Choroid plexus epithelial cell (primary cell): ENCODE measurements around the gene STK31.
"Not testable (repeated sequence)": the region's sequence is repeated elsewhere in the genome, so short reads cannot be mapped to it uniquely, and the experiment has no call there.

ENCODE experiments used
- DNase-seq: peaks from one replicate; pipeline ENCODE4 v3.0.0-alpha.2; 2010; ENCODE audit warnings: low read depth
- H3K4me3 ChIP-seq: 2 replicates; pipeline ENCODE4 v1.5.1; 2011; ENCODE audit warnings: low read depth, mild to moderate bottlenecking, control low read depth, low read length, moderate library complexity
- CTCF ChIP-seq: conservative IDR thresholded peaks from 2 replicates; pipeline ENCODE4 v1.5.1; 2011; ENCODE audit warnings: low read depth, mild to moderate bottlenecking, control low read depth, inconsistent platforms, low read length, moderate library complexity

STK31 gene

GRCh38 chr7:23767514-23767913 lies 57.5 kb downstream of the STK31 start:
- H3K4me3 ChIP-seq: no peak overlapping the region
- no peak for TF ChIP-seq CTCF
- DNase-seq: no peak

- TF ChIP-seq CTCF: no peak
- DNase-seq: no peak
Measured at GRCh38 chr7:23768022-23768421, 58.0 kb downstream of the STK31 start.

GRCh38 chr7:23779185-23779800 lies 69.3 kb downstream of the STK31 start:
- not testable (repeated sequence) for H3K4me3 ChIP-seq, DNase-seq

More at GRCh38 chr7:23768022-23768421, 58.0 kb downstream of the STK31 start:
- no peak overlapping the region for H3K4me3 ChIP-seq

GRCh38 chr7:23783115-23783514 lies 73.1 kb downstream of the STK31 start:
- H3K4me3 ChIP-seq: no peak overlapping the region
- no peak for TF ChIP-seq CTCF
- no peak for DNase-seq

GRCh38 chr7:23787272-23787671 lies 77.3 kb downstream of the STK31 start:
- H3K4me3 ChIP-seq: no peak overlapping the region
- no peak for TF ChIP-seq CTCF
- no peak for DNase-seq

GRCh38 chr7:23788843-23789242 lies 78.8 kb downstream of the STK31 start:
- no peak for TF ChIP-seq CTCF
- H3K4me3 ChIP-seq: no peak overlapping the region
- no peak for DNase-seq

GRCh38 chr7:23791721-23792120 lies 81.7 kb downstream of the STK31 start:
- no peak for DNase-seq
- TF ChIP-seq CTCF: no peak
- no peak overlapping the region for H3K4me3 ChIP-seq
